Tibial nerve (tissue), 3 donors: ENCODE measurements around the gene MLN.

ENCODE experiments used
- CTCF ChIP-seq, 5 experiments: fragments of 200-600 bp in 3 of 5; fragments of 450-650 bp in 2 of 5; sonication (generic) in 3 of 5; IDR thresholded peaks; one replicate each; pipeline ENCODE4 v1.5.1; 2016 to 2019; ENCODE audit warnings: antibody characterized with exemption in 5 of 5, mild to moderate bottlenecking in 3 of 5, moderate library complexity in 2 of 5
- POLR2A ChIP-seq, 2 donors: fragments of 450-650 bp; IDR thresholded peaks; one replicate each; pipeline ENCODE4 v1.6.1; 2017; ENCODE audit warnings: antibody characterized with exemption in 2 of 2, mild to moderate bottlenecking in 2 of 2, moderate library complexity in 2 of 2

GRCh38 chr6:33799454-33800113 is 4.2 kb downstream of the MLN start:
- TF ChIP-seq POLR2A (IDR thresholded peaks at IDR 0.05), result no peak
- no peak for TF ChIP-seq CTCF (IDR thresholded peaks at IDR 0.05)
